Activated T-helper 1 cell treated with Interleukin-2 at 50 U/mL for 16 hours (primary cell): Measurements from ENCODE around the gene TRAIP.

Experiments
- DNase-seq: peaks from one replicate; pipeline ENCODE4 v3.0.0-alpha.2; 2020; ENCODE audit warnings: low read depth

TRAIP gene

DNA sequence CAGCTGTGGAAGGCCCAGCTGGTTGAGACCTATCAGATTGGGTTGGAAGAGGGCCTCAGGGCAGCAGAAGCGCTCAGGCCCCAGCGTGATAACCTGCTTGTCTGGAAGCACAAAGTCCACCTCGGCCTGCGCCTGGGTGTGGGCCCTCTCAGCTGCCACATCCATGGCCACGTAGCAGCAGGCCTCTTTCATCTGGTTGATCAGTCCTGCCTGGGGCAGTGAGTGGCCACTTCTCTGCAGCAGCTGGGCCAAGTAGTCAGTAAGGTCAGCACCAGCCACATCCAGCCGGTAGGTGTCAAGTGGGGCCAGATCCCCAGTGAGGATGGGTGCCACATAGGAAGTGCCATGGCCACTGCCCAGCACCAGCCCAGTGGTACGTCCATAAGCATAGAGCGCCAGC lies 17.3 kb upstream of the TRAIP start:
- DNase-seq = no peak

DNA sequence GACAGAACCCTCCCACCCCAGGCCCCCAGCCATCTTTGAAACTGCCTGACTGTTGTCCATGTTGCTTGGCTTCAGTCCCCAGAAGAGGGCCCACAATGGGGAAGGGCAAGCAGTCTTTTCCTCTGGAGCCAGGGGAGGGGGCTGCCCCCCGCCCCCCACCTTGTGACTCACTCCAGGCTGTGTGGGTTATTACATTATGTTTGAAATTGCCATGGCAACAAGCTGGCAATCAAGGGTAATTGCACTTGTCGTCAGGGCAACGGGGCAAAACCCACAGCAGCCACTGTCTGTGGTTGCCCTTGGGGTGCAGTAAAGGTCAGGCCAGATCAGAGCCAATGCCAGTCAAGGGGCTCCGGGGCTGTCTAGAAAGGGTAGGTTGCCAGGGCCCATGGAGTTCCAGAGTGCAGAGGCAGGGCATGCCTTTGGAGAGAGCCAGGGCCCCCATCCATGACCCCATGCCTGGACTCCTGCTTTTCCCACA lies 16.5 kb upstream of the TRAIP start:
- no peak for DNase-seq

DNA sequence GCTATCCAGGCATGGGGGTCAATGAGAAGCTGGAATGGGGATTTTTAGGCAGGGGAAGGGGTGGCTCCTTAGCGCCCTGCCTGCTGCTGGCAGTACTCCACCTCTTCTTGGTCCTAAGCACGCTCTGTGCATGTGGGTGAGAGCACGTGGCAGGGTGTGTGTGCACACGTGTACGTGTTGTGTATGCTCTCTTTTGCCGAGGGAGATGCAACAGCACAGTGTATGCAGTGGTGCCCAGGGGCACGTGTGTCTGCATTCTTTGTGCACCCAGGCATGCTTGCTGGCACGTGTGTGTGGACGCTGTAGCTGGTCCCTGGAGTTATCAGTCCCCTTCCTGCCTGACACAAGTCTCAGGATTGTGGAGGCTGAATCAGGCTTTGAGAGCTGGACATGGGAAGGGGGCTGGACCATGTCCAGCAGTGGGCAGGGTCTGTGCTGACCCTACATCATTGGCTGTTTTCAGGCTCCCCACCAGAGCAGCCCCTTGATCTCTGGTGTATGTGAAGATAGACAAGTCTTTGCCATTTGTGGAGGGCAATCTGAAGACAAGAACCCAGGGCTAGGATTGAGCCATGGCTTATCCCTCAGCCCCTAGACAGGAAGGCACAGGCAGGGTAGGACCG lies 15.3 kb upstream of the TRAIP start:
- no peak for DNase-seq

DNA sequence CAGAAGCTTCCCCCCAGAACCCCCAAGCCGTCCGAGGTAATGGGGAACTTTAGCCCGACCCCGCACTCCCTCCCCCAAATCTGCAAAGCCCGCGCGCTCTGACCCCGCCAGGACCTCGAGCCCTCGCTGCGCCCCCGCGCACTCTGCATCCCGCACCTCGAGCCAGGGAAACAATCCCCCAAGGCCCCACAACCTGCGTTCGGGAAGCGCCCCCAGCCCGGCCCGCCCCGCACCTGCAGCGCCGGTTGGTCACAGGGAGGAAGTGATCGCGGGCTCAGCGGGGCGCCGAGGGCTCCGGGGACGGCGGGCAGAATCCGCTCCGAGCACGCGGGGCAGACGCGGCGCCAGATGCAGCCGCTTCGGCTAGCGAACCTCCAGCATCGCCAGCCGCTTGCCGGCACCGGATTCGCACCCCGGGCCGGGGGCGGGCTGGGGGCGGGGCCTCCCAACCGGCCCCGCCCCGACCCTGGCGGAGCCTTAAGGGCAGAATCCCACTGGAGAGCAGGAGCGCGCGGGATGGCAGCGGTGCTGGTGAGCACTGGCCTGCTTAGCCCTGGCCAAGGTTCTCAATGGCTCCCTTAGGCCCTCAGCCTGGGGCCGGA lies 13.3 kb upstream of the TRAIP start, which contains the start of gene CAMKV:
Gene CAMKV, minus strand, starts transcription at position 382 of the 602 bp plus-strand sequence. CDS start 7,518 bp downstream, outside the sequence.
- no peak for DNase-seq

DNA sequence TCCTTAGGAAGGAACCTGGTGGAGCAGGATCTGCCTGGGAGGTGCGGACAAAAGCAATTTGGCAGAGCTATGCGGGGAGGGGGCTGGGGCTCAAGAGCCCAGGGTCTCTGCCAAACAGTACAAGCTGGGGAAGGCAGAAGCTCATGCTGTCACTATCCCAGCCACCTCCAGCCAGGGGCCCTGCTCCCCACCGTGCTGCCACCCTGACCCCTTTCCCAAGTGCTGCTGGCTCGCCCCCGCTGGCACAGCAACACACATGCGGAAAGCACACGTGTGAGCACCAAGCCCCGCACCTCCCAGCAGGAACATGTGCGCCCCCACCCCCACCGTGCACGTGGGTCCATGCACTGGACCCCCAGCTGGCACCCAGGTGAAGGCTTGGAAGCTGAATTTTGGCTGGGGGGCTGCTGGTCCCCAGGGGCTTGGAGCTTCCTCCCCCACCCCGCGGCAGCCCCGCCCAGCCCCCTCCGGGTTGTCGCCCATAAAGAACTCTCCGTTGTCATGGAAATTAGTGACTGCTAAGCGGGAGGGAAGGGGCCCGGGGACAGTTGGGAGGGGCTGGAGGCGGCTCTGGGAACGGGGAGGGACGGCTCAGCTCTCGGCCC lies 12.6 kb upstream of the TRAIP start:
- no peak for DNase-seq

DNA sequence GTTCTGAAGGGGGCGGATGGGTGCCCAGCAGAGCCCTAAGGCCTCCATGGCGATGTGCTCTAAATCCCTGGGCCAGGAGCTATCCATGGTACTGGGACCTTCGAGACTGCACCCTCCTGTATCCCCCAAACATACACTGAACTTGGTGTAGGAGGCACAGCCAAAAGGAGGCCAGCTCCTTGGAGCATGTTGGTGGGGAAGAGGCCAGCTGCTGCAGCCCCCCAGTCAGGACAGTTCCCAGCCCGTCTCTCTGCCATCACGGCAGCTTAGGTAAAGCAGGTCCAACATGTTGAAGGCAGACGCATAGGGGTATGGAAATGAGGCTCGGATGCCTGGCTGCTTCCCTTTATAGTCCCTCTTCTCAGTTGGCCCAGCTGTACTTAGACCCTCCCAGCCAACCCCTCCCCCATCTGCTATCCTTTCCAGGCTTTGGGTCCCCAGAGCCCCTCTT lies 11.5 kb upstream of the TRAIP start:
- no peak for DNase-seq

DNA sequence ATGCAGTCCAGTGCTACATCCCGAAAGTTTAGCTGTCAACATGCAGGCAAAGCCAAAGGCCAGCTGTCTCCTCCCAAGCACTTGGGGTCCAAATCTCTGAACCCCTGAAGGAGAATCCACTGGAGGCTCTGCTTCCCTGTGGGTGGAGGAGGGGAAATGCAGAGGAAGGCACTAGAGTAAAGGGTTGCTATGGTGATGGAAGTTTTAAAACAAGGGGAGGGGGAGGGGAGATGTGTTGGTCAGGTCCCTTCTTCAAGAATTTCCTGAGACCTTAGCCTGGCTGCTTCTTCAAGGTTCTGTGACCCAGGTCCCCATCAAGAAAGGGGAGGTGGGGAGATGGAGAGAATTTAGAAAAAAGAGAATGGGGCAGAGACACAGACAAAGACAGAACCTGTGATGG lies 11.0 kb upstream of the TRAIP start:
- DNase-seq = no peak

DNA sequence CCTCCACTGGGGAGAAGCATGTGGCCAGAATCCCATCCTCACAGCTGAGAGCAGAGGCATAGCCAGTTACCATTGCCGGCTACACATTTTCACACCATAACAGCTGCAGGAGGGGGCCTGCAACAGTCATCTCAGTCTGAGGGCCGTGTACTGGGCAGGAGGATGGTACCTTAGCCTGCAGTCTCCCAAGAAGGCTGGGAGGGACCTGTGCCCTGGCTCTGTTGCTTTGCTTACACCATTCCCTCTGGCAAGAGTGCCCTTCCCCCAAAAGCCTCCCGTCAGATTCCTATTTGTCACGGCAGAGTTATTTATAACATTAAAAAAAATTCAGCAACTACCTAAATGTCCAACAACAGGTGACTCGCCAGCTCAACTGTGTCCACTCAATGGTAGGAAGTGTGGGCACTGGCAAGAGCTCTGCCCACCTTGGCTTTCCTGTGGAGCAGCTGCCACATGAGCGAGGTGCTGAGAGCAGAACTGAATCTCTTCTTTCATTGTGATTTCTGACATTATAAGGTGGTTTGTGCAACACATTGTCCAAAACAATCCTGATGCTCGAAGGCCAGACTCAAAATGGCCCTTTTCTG lies 8.9 kb upstream of the TRAIP start:
- no peak for DNase-seq

DNA sequence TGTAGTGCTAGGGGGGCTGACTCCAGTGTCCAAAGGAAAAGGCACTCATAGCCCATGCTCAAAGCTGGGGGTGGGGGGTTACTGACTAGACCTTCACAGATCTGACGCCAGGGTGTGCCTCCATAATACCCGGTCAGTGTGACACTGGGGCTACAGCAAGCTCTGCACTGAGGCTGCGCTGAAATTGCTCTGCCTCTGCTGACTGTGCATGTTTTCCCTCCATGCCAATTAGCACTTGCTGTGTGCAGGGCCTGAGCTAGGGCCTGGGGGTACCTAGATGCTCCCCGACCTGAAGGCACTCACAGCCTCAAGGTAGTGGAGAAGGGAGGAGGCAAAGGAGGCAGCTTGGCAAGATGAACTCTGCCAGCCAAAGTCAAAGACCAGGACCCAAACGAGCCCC lies 8.1 kb upstream of the TRAIP start:
- no peak for DNase-seq

DNA sequence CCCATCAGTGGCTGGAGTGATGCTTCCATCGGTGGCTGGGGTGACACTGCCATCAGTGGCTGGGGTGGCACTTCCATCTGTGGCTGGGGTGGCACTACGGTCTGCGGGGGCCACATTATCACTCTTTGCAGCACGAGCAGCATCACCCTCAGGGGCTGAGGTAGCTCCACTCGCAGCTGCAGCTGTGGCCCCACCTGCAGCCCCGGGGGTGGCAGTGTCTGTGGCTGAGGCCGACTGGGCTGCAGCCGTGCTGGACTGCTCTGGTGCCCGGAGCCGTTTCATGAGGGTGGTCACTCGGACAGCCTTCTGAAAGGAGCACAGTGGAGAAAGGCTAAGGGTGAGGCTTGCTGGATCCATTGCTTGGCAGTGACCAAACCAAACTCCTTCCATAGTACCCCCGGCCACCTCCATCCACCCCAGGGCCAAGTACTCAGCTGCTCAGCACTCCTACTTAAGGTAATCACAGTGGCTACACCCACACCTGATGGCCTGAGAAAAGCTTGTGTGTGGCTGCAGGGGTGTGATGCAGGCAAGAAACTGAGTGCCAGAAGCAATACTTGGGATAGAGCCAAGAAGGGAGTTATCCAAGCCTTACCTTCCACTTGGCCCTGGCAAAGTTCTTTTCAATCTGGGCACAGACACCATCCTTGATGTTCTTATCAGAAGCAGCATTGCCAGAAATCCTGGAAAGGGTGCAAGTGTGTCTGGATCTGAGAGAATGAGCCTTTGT lies 3.4 kb upstream of the TRAIP start:
- no peak for DNase-seq

DNA sequence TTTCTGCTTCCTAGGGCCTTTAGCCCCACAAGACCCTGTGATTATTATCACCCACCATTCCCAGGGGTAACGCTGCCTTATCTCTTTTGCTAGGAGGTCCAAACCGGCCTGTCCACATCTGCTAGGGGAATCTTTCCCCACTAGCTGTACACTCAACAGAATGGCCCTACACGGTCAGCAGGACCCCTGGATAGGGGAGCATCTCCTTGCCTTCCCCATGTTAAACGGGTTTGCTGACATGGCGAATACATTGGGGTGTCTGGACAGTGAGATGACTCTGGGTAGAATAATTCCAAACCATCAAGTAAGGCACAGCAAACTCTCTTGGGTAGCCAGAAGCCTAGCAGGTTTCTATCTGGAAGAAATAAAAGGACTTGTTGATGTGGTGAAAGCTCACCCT lies 702 bp downstream of the TRAIP start:
- no peak for DNase-seq

DNA sequence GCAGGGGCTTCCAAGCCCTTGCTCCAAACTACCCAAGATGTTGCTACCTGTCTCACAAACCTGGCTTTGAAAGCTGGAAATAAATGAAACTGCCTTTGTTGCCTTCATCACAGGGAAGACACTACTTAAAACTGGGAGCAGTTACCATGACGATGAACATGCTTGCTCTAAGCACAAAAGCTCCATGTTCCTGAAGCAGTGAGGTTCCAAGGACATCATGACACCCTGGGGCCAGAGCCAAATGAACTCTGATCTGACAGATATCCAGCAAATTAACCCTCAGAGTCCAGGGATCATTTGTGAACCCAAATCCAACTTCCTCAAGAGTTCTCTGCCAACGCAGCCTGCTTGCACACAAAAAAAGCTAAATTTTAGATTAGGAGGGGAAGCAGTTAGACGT lies 10.7 kb downstream of the TRAIP start:
- no peak for DNase-seq

DNA sequence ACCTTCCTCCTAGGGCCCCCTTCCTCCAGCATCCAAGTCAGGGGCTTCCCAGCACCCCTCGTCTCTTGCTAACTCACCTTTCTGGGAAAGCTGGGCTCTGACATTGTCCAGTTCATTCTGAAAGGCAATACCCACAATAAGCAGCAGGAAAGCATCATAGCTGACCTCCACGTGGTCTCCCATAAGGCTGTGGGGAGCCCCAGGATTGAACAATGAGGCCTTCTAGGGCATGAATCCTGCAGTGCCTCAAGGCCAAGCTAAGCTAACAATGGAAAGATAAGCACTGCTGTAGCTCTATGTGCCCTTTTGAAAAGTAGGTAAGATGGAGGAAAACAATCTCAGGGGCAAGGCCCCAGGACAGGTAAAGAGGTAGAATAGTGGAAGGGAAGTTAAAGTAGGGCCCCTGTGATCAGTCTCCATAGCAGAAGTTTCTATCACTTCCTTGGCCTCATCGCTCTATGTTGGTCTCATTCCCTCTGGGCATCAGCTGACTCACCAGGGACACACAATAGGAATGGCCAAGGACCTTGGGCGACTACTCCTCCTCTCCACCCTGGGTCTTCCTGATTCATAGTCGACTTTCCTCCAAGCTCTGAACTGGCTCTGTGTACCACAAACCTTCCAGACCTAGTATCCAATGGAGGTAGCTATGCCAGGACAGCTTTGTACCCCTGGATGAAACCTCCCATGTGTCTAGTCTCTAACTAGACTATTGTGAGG lies 11.7 kb downstream of the TRAIP start:
- DNase-seq = no peak

DNA sequence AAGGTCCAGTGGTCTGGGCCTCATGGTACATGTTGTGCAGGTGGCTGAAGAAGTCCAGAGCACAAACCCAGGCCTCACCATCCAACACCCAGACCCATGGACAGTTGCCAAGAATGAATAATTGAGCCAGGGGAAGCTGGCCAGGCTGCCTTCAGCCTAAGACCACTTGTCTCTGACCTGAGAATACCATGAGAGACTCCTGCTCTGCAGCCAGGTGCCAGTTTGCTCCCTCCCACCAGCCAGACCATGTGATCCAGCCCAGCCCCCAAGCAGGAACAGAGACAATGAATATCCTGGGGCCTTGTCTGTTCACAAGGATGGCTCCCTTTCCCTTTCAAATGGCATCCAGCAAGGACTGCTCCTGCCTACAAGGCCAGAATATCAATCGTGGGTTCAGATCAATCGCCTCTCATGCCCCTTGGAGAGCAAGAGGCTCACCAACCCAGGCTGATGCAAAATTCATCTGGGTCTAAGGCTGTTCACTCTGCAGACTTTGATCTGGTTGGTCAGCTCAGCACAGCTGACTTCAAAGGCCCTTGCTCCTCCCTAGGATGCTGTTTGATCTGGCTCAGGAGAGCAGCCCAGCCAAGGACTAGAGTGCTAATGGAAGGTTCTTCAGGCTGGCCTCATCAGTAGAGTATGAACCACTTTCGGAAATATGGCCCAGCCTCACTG lies 13.4 kb downstream of the TRAIP start:
- DNase-seq = no peak

DNA sequence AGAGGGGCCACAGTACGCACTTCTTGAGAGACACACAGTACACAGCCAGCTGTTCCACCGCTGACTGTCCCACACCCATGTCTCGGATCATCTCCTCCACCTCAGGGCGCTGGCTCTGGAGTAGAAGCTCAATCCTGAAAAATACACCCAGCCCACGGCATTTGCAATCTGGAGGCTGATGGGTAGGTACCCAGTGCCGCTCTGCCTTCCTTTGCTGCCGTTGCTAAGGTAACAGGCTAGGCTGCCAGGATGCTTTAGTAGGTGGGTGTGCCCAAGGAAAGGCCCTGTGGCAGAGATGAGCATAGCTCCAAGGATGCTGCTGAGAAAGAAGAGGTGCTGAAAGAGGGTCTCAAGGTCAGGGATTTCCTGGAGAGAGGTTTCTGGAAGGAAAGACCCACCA lies 14.6 kb downstream of the TRAIP start:
- DNase-seq = no peak

DNA sequence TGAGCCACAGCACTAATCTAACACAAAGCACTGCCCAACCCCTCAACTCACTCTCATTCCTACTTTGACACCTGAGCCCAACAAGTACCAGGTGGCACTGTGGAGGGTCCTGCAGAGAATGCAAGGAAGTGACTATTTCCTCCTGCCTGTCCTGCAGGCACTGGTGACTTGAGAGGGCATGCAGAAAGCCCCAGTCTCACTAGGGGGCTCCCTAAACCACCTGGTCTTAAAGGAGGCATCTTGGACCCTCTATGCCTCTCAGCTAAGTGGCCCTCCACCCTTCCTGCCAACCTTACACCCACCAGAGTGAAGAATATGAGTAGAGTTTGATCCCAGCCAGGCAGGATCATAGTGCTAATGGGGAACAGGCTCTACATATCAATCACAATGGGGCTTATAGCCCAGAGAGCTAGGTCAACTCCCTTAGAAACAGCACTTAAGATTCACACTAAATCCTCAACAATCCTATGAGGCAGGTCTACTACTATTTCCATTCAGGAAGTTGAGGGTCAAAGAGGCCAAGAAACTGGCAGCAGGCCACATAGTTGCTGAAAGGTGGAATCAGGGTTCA lies 15.2 kb downstream of the TRAIP start:
- no peak for DNase-seq

DNA sequence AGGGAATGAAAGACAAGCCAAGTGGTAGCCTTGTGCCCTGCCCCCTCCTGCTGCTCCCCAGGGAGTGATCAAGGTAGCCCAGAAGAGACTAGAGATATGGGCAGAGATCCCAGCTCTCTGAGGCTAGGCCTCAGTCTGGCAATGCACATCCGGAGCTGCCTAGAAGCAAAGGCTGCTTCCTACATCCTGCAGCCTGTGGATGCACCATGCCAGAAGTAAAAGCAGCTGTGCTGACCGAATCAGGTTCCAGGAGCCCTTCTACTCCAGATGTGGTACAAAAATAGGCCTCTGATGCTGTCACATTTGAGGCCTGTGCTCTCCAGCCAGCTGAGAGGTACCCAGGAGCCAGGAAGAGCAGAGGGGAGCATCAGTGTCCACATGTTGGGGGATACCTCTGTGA lies 16.0 kb downstream of the TRAIP start:
- no peak for DNase-seq

DNA sequence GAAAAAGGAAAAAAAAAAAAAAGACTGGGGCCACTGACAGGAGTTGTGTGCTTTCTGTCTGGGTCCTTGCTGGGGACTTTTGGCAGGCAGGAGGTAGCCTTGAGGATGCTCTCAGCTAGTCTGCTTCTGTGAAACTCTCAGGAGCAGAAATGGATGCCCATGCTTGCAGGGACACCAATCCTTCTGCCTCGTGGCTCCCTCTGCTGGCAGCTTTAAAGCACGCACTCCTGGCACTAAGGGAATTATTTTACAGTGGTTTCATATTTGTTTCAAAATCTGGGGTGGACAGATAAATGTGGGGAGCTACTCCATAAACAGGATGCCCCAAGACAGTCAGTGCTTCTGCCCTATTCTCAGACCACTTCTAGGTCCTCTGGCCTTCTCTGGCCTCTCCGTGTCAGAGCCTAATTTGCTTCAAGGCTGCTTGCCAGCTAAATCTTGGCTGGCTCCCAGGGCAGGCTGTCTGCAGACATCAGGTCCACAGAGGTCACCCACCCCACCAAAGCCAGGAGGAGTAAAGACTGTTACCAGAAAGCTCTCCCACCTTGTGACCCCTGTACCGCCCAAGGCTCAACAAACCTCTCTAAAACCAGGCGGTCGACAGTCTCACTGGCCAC lies 17.1 kb downstream of the TRAIP start:
- peak; percentile 63 for DNase-seq

DNA sequence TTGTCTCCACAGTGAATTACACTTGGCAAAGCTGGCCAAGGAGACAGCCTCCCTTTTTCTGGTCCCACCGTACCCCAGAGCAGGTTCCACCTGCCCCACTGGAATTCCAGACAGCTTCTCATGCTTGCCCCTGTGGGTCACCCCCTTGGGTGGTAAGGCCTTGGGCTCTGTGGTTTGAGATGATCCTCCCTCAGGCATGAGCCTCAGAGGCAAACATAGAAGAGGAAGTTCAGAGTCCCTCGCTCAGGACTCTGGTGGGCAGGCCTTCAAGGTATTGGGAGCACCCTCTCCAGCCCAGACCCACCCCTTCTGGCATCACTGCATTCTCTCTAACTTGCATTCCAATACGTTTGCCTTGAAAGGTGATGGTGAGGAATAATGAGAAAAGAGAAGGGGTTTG lies 25.0 kb downstream of the TRAIP start:
- no peak for DNase-seq

DNA sequence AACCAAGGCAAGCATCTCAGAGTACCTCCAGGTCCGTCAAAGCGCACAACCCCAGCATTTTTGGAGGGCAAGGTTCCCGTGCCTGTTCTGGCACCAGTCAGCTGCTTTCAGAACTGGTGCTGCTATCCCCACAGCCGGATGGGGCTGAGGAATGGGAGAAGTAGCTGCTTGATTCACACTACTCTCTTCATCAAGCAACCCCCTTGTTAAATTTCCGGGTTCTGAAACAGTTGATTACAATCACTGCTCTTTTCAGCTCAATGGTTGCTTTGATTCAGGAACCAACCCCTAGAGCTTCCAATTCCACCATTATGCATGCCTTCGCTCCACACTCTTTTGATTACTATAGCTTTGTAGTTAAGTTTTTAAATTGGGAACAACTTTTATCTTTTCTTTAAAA lies 30.3 kb downstream of the TRAIP start:
- DNase-seq = no peak
